ENCODE data around the gene SIK3.

DNA sequence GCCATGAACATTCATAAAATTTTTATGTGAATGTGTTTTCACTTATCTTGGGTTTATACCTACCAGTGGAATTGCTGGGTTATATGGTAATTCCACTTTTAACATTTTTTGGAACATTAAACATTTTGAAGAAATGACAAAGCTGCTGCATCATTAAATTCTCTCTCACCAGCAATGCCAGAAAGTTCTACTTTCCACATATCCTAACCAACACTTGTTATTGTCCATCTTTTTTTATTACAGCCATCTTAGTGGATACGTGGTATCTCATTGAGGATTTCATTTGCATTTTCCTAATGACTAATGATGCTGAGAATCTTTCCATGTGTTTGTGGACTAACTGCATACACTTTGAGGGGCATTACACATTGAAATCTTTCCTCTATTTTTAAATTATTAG lies 122.6 kb downstream of the SIK3 start:
- no peak for TF ChIP-seq TEAD4 (CRISPR knock-in tag; IDR thresholded peaks at IDR 0.05)
- TF ChIP-seq CREM (CRISPR knock-in tag; IDR thresholded peaks at IDR 0.05): no peak
- TF ChIP-seq, protein P1, sequence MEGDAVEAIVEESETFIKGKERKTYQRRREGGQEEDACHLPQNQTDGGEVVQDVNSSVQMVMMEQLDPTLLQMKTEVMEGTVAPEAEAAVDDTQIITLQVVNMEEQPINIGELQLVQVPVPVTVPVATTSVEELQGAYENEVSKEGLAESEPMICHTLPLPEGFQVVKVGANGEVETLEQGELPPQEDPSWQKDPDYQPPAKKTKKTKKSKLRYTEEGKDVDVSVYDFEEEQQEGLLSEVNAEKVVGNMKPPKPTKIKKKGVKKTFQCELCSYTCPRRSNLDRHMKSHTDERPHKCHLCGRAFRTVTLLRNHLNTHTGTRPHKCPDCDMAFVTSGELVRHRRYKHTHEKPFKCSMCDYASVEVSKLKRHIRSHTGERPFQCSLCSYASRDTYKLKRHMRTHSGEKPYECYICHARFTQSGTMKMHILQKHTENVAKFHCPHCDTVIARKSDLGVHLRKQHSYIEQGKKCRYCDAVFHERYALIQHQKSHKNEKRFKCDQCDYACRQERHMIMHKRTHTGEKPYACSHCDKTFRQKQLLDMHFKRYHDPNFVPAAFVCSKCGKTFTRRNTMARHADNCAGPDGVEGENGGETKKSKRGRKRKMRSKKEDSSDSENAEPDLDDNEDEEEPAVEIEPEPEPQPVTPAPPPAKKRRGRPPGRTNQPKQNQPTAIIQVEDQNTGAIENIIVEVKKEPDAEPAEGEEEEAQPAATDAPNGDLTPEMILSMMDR (IDR thresholded peaks at IDR 0.05): no peak
- TF ChIP-seq, protein P2, sequence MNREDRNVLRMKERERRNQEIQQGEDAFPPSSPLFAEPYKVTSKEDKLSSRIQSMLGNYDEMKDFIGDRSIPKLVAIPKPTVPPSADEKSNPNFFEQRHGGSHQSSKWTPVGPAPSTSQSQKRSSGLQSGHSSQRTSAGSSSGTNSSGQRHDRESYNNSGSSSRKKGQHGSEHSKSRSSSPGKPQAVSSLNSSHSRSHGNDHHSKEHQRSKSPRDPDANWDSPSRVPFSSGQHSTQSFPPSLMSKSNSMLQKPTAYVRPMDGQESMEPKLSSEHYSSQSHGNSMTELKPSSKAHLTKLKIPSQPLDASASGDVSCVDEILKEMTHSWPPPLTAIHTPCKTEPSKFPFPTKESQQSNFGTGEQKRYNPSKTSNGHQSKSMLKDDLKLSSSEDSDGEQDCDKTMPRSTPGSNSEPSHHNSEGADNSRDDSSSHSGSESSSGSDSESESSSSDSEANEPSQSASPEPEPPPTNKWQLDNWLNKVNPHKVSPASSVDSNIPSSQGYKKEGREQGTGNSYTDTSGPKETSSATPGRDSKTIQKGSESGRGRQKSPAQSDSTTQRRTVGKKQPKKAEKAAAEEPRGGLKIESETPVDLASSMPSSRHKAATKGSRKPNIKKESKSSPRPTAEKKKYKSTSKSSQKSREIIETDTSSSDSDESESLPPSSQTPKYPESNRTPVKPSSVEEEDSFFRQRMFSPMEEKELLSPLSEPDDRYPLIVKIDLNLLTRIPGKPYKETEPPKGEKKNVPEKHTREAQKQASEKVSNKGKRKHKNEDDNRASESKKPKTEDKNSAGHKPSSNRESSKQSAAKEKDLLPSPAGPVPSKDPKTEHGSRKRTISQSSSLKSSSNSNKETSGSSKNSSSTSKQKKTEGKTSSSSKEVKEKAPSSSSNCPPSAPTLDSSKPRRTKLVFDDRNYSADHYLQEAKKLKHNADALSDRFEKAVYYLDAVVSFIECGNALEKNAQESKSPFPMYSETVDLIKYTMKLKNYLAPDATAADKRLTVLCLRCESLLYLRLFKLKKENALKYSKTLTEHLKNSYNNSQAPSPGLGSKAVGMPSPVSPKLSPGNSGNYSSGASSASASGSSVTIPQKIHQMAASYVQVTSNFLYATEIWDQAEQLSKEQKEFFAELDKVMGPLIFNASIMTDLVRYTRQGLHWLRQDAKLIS (CRISPR knock-in tag; IDR thresholded peaks at IDR 0.05; ENCODE audit: borderline replicate concordance): no peak
- TF ChIP-seq, protein P3, sequence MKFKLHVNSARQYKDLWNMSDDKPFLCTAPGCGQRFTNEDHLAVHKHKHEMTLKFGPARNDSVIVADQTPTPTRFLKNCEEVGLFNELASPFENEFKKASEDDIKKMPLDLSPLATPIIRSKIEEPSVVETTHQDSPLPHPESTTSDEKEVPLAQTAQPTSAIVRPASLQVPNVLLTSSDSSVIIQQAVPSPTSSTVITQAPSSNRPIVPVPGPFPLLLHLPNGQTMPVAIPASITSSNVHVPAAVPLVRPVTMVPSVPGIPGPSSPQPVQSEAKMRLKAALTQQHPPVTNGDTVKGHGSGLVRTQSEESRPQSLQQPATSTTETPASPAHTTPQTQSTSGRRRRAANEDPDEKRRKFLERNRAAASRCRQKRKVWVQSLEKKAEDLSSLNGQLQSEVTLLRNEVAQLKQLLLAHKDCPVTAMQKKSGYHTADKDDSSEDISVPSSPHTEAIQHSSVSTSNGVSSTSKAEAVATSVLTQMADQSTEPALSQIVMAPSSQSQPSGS (CRISPR knock-in tag; IDR thresholded peaks at IDR 0.05; ENCODE audit: borderline replicate concordance, low read depth): no peak
- TF ChIP-seq, protein P4, sequence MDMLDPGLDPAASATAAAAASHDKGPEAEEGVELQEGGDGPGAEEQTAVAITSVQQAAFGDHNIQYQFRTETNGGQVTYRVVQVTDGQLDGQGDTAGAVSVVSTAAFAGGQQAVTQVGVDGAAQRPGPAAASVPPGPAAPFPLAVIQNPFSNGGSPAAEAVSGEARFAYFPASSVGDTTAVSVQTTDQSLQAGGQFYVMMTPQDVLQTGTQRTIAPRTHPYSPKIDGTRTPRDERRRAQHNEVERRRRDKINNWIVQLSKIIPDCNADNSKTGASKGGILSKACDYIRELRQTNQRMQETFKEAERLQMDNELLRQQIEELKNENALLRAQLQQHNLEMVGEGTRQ (CRISPR knock-in tag; IDR thresholded peaks at IDR 0.05): no peak
- TF ChIP-seq, protein P5, sequence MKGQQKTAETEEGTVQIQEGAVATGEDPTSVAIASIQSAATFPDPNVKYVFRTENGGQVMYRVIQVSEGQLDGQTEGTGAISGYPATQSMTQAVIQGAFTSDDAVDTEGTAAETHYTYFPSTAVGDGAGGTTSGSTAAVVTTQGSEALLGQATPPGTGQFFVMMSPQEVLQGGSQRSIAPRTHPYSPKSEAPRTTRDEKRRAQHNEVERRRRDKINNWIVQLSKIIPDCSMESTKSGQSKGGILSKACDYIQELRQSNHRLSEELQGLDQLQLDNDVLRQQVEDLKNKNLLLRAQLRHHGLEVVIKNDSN (CRISPR knock-in tag; IDR thresholded peaks at IDR 0.05): no peak
- TF ChIP-seq, protein P6, sequence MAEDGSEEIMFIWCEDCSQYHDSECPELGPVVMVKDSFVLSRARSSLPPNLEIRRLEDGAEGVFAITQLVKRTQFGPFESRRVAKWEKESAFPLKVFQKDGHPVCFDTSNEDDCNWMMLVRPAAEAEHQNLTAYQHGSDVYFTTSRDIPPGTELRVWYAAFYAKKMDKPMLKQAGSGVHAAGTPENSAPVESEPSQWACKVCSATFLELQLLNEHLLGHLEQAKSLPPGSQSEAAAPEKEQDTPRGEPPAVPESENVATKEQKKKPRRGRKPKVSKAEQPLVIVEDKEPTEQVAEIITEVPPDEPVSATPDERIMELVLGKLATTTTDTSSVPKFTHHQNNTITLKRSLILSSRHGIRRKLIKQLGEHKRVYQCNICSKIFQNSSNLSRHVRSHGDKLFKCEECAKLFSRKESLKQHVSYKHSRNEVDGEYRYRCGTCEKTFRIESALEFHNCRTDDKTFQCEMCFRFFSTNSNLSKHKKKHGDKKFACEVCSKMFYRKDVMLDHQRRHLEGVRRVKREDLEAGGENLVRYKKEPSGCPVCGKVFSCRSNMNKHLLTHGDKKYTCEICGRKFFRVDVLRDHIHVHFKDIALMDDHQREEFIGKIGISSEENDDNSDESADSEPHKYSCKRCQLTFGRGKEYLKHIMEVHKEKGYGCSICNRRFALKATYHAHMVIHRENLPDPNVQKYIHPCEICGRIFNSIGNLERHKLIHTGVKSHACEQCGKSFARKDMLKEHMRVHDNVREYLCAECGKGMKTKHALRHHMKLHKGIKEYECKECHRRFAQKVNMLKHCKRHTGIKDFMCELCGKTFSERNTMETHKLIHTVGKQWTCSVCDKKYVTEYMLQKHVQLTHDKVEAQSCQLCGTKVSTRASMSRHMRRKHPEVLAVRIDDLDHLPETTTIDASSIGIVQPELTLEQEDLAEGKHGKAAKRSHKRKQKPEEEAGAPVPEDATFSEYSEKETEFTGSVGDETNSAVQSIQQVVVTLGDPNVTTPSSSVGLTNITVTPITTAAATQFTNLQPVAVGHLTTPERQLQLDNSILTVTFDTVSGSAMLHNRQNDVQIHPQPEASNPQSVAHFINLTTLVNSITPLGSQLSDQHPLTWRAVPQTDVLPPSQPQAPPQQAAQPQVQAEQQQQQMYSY (CRISPR knock-in tag; IDR thresholded peaks at IDR 0.05): no peak
- no peak for TF ChIP-seq TCF7 (CRISPR knock-in tag; IDR thresholded peaks at IDR 0.05; ENCODE audit: low read depth)
- no peak for TF ChIP-seq ZNF416 (CRISPR knock-in tag; IDR thresholded peaks at IDR 0.05)
- TF ChIP-seq FOXJ3 (CRISPR knock-in tag; IDR thresholded peaks at IDR 0.05; ENCODE audit: borderline replicate concordance): no peak
- no peak for TF ChIP-seq ZNF121 (CRISPR knock-in tag; IDR thresholded peaks at IDR 0.05)

Measured in WTC11 (cell line).